ENCODE measurements around the gene FRMPD2.
"Not testable (repeated sequence)": the region's sequence is repeated elsewhere in the genome, so short reads cannot be mapped to it uniquely, and the experiment has no call there.

The FRMPD2 gene

GRCh38 chr10:48249763-48250351 lies 24.6 kb downstream of the FRMPD2 start:
- no peak for DNase-seq

DNA sequence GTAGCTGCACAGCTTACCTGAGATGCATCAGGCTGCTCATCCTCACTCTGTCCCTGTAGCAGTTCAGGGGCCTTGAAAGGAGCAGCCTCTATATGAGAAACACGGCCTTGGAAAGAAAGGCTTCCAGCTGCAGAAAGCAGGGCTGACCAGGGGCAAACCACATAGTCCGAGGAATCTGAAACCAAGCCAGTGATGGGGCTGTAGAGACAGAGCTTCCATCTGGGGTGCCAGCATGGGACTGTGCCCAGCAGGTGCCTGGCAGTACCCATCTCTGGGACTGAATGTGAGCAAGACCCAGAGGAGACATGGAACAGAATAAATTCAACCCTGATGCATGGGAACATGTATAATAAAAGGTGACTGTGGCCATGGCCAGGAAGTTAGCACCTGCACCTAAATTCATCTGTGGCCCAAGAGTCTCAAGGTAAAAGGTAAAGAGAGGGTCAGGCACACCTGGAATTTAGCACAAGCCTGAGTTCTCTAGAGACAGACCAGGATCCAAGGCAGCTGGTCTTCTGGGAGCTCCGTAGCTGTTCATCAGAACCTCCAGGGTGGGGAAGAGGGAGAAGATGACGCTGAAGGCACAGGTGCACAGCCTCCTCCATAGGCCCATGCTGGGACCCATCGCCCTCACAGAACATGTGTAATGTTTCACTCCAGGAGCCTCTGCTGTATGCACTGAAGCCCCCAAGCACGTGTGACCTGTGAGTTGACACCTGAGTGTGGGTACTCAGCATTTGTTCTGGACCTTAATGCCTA lies 25.3 kb downstream of the FRMPD2 start:
- no peak for DNase-seq

DNA sequence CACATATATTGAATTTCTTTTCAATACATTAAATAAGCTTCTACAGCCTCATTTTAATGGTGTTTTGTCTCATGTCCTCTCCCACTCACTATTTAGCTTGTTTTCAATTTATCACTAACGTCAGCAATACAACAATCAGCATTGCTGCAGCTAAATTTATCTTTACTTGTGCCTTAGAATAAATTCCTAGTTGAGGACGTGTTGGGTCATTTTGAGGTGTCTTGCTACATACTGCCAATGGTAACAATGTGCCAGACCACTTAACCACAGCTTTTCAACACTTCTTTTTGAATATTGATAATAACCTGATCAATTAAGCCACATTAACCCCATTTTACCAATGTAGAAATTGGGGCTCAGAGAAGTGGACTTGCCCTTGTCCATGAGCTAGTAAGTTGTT lies 26.0 kb downstream of the FRMPD2 start:
- no peak for DNase-seq

DNA sequence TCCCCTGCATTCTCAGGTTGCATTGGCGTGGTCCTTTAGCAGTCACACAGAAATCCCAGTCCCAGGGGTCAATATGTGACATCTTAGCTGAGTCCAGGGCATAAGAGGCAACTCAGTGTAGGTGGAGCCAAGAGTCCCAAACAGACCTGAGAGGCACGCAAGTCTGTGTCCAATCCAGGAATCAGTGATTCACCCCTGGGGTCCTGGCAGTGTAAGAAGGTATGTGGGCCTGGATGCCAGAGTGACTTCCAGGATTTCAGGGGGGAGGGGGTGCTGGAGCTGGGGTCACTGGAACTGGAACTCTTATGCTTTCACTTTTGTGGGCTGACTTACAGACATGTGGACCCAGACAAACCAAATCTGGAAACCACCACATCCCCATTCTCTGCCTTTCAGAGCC lies 26.8 kb downstream of the FRMPD2 start:
- DNase-seq, result no peak

- DNase-seq, result no peak
Observed at GRCh38 chr10:48246501-48246900, 28.0 kb downstream of the FRMPD2 start.

DNA sequence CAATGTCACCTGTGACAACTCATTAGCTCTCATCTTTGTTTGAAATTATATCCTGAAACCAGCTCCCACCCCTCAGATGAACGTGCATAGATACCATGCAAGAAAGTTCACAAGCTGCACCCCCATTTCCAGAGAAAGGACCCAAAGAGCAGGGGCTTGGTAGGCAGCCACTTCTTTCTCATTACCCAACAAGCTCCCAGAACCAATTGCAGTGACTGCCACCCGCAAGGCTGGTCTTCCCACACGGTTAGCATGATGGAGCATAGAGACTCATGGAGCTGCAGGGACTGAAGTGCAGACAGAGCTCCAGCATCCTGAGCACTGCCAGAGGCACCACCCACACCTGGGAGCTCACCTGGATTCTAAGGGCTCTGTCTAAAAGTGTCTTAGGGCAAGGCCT lies 28.5 kb downstream of the FRMPD2 start:
- DNase-seq, result no peak

DNA sequence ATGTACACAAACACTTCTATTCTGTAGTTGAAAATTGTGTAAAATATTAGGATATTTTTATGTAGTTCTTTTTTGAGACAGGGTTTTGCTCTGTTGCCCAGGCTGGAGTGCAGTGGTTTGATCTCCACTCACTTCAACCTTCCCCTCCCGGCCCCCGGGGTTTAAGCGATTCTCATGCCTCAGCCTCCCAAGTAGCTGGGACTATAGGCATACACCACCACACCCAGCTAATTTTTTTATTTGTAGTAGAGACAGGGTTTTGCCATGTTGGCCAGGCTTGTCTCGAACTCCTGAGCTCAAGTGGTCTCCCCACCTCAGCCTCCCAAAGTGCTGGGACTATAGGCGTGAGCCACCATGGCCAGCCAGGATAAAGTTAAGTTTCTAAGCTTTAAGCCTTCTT lies 30.6 kb downstream of the FRMPD2 start:
- DNase-seq, result not testable (repeated sequence)

DNA sequence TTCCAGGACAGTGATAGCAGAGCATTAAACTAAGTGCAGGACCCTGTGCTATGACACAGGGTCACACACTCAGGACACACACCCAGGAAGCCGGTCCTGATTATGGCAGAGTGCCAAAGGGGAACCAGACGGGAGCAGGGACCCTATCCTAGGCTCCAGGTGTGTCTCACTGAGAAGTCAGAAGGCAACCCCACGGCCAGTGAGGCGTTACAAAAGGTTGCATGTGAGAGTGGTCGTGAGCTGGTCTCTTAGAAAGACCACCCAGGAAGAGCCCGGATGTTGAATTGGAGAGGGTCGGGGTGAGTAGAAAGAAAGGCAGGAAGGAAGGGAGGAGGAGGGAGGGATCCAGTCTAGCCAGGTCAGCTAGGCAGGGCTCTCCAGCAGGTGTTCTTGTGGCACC lies 31.0 kb downstream of the FRMPD2 start:
- DNase-seq, result no peak

DNA sequence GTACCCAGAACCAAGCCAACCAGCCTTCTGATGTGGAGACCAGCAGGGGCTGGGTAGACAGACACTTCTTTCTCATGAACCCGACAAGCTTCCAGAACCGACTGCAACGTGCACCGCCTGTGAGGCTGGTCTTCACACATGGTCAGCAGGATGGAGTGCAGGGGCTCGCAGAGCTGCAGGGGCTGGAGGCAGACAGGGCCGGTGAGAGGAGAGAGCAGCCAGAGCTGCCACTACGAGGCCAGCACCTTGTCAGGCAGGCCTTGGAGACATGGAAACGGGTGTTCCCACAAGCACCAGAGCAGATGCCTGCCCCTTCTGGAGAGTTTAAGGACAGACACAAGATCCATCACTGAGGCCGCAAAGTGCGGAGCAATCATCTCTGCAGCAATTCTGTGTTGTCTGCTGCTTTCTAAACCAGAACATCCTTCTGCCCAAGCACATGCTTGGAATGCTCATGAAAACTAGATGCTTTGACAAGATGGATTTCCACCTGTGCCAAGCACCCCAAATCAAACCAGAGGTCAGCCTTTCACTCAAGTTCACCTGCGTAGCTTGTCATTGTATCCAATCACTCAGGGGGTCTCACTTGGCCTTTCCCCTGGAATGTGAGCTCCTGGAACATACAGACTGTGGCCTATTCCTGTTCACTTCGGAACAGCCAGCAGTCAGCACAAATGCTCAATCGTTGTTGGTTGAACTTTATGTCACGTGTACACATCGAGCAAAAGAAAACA lies 32.2 kb downstream of the FRMPD2 start:
- no peak for DNase-seq

- DNase-seq, result no peak
Observed at GRCh38 chr10:48241332-48241731, 33.2 kb downstream of the FRMPD2 start.

DNA sequence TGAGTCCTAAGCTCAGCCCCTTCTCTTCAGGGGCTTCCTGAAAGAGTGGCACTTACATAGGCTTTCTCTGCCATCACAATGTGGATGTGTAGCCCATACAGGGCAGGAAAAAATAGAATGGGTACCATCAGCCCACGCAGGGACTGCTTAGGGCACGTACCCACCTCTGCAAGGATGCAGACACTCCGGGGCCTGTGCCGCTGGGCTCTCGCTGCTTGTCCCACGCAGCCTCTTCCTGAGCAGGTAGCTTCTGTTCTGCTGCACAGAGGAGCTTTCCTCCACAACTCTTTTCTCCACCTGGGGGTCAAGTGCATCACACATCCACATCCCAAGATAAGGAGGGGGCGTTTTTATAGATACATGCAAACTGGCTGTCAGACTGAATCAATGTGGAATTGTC lies 34.3 kb downstream of the FRMPD2 start:
- DNase-seq, result no peak

DNA sequence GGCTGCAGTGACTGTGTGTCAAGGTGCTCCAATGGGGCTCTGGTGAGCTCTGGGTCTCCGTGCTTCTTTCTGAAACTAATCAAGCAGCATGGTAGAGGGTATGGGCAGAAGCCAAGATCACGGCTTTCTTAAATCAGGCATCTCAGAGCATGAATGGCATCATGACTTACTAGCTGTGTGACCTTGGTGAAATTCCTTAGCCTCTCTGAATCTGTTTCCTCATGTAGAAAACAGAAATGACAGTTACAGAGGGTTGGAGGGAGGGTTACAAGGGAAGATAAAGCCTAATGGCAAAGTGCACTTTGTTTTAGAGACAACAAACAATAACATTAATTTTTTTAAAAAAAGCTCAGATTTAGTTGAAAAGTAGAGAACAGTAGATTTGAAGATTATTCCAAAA lies 34.9 kb downstream of the FRMPD2 start:
- no peak for DNase-seq

DNA sequence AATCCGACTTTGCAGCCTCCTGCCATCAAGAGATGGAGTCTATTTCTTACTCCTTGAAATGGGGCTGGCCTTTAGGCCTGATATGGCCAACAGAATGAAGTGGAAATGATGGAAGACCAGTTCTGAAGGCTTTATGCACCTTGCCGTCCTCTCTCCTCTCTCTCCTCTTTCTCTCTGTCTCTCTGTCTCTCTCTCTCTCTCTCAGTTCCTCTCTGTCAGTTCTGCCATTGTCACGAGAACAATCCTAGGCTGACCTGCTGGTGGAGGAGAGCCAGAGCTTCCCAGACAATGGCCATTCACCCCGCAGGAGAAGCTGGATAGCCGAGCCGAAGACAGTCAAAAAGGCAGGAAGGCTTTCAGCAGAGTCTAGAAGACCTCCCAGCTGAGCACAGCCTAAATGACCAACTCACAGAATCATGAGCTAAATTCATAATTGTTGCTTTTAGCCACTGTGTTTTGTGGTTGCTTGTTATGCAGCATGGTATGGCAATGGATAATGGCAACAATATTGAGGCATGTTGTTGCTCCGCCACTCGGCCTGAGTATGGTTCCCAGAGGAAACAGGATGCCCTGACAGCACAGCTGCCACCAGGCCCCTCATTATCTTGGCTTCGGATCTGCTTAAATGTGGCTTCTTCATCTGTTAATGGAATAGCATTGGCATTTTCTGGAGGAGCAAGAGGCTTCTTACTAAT lies 35.5 kb downstream of the FRMPD2 start:
- no peak for DNase-seq

DNA sequence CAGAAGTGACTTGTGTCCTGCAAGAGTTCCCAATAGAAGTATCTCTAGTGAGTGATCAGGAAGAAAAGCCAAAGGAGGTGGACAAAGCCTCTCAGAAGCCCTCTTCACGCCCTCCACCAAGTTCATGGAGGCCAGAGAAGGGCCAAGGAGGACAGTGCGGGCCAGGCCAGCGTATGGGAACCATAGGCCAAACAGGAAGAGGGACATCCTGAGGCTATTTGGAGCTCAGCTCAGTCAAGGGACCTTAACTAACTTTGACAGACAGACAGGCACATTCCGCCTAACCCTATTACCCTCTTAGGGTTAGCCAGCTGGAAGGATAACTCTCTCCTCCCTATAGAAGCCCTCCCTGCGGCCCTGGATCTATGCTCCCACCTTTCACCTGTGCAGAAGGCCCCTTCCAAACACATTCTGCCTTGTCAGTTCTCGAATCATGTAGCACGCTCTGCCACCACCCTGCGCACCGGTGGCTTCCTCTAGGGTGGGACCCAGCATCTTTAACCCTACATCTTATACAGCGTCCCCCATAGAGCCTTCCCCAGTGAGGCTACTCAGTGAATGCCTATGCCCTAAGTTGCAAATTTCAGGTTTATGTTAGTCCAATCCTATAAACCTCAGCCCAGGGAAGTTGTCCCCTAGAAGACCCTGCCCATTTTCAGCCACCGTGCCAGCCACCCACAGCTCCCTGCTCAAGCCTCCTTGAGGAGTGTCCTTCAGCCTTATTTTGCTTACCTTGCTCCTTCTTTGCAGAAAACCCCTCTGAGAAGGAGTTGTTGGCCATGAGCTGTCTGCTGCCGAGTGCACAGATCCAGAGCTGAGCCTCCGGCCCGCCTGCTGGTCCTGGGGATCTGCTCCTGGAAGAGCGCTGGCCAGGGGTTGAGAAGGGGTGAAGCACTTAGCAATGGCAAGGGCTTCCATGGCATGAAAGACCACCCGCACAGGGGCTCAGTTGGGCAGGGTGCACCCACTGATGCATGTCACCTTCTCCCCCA lies 36.9 kb downstream of the FRMPD2 start:
- DNase-seq, result no peak

- DNase-seq, result no peak
Observed at GRCh38 chr10:48236199-48236621, 38.3 kb downstream of the FRMPD2 start.

GRCh38 chr10:48235501-48235900 lies 39.0 kb downstream of the FRMPD2 start:
- no peak for DNase-seq

GRCh38 chr10:48234787-48235186 lies 39.7 kb downstream of the FRMPD2 start:
- no peak for DNase-seq

DNA sequence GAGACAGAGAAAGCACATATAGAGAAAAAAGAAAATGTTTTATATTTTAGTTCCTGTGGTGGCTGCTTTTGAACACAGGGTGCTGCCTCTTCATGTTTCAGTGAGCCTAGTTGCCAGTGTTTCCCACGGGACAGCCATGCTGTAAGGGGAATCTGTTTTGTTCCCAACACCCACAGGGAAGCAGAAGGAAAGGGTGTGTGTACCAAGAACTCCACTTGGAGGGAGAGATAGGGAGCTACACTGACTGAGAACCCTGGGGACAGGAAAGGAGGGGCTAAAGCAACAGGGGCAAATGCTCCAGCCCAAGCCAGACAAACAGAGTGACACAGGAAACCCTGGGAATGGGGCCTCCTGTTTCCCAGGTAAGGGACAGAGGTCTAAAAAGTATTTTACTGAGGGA lies 40.2 kb downstream of the FRMPD2 start:
- DNase-seq, result no peak

- no peak for DNase-seq
Observed at GRCh38 chr10:48233559-48234005, 40.9 kb downstream of the FRMPD2 start.

- no peak for DNase-seq
Observed at GRCh38 chr10:48232717-48233447, 41.6 kb downstream of the FRMPD2 start.

- no peak for DNase-seq
Observed at GRCh38 chr10:48231699-48232315, 42.7 kb downstream of the FRMPD2 start.
